HG02623 (cell line): Measurements from ENCODE around the gene AMDHD1.

Experiments
- ATAC-seq: cut with Tn5 transposase; IDR thresholded peaks from one replicate; pipeline ENCODE4 v1.9.1; 2021; ENCODE audit warnings: moderate library complexity; ENCODE audit not compliant: unreplicated experiment

The AMDHD1 gene, protein sequence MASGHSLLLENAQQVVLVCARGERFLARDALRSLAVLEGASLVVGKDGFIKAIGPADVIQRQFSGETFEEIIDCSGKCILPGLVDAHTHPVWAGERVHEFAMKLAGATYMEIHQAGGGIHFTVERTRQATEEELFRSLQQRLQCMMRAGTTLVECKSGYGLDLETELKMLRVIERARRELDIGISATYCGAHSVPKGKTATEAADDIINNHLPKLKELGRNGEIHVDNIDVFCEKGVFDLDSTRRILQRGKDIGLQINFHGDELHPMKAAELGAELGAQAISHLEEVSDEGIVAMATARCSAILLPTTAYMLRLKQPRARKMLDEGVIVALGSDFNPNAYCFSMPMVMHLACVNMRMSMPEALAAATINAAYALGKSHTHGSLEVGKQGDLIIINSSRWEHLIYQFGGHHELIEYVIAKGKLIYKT

DNA sequence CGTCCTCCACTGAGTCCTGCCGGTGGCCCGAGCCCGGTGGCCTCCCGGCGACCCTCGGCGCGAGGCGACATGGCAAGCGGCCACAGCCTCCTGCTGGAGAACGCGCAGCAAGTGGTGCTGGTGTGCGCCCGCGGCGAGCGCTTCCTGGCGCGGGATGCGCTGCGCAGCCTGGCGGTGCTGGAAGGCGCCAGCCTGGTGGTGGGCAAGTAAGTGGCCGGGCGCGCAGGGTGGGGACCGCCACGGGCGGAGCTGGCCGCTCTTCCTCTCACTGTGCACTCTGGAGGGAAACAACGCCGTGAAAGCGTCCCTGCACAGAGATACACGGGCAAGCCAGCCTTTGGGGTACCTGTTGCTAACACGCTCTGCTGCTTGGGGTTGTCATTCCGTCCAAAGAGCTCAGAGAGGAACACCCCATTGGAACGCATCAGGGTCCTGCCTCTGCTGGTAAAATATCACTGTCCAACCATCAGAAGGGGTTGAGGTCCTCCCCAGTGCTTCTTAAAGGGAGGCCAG, at the start of gene AMDHD1:
TSS of gene AMDHD1 (plus strand) at position 2 of the 513 bp plus-strand sequence. CDS start at position 70, 68 bp downstream.
- ATAC-seq: peak; percentile 46

DNA sequence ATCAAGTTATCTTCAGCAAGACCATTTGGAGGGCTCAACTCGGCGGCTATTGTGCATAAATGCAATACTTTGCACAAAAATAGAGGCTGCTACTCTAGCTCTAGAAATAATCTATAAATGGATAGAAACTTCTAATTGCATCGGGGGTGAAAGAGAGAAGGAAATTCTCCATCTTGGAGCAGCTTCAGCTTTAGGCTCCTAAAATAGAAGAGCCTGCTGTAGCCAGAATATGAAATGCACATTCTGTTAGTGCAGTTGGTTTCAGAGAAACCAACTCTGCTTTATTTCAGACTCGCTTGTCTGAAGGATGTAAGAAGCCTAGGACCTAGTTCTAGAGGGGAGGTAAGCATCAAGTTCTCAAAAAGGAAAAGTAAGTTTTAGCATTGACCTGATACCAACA, 46.3 kb upstream of the AMDHD1 start:
- no peak for ATAC-seq

DNA sequence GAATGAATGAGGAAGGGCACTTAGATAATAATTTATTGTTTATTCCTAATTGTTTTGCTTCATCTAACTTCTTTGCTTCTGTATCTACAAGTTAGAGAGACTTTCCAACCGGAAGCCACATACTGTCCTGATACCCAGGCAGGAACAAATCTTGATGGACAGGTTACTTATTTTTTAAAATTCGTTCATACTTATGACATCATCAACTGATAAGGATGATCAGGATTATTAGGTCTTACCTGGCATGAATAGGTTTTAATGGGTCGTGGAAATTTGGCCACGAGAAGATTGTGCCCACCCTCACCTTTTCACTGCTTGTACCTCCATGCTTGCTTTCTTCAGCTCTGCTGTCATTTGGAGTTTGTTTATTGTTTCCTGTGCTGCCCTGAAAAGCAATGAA, 45.0 kb upstream of the AMDHD1 start:
- ATAC-seq: no peak

DNA sequence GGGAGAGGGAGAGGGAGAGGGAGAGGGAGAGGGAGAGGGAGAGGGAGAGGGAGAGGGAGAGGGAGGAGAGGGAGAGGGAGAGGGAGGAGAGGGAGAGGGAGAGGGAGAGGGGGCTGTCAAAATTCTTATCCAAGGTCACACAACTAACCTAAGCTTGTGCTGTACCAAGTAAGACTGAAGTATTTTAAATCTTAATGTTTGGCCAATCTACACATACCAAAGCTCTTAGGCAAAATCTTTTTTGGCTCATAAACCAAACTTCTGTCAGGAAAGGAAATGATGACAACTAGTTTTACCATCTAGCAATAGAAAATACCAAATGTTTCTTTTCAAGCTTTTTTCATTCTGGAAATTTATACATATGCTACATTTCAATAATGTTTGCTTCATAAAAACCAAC, 34.6 kb upstream of the AMDHD1 start:
- no peak for ATAC-seq

DNA sequence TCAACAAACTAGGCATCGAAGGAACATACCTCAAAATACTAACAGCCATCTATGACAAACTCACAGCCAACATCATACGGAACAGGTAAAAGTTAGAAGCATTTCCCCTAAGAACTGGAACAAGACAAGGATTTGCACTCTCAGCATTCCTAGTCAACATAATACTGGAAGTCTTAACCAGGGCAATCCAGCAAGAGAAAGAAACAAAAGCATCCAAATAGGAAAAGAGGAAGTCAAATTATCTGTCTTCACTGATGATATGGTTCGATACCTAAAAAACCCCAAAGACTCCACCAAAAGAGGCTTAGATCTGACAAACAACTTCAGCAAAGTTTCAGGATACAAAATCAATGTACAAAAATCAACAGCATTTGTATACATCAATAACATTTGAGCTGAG, 33.3 kb upstream of the AMDHD1 start:
- no peak for ATAC-seq

DNA sequence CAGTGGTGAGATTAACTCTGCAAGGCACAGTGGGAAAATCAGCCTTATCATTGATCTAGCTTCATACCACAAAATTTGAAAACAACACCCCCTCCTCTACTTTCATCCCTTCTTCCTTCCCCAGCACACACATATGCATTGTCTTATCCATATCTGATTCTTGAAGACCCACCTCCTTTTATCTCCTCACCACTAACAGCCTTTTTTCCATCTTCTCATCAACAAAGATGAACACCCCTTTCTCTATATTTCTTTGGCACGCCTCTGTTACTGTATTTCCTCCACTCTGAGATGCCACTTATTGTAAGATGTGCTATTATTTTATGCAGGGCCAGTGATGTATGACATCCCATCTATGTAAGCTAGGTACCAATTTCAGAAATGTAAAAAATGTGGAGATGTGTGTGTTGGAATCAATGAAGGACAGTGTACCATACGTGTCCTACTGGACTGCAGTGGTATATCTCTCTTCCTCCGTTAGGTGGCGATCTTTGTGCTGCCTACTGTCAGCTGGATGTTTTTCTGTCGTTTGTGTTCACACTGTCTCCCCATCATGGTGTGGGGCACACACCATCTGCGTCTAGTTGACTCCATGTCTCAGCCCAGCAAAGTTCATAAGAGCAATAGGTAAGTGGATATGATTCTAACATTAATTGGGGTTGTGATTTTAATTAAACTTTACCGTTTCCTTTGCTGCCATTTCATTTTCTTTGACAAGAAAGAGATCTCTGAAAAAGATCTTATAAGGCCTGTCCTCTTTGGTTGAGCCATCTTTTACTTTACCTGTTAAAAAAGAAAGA, 24.7 kb upstream of the AMDHD1 start:
- peak; percentile 89 for ATAC-seq

DNA sequence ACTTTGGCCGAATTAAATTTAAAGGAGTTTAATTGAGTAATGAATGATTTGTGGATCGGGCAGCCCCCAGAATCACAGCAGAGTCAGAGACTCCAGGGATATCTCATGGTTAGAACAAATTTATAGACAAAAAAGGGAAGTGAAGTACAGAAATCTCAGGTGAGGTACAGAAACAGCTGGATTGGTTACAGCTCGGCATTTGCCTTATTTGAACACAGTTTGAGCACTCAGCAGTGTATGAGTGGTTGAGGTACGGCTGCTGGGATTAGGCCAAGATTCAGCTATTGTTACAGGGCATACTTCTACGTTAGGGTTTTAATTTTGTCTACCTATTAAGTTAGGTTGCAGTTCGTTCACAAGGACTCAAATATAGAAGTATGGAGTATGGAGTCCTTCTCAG, 24.0 kb upstream of the AMDHD1 start:
- ATAC-seq: no peak

DNA sequence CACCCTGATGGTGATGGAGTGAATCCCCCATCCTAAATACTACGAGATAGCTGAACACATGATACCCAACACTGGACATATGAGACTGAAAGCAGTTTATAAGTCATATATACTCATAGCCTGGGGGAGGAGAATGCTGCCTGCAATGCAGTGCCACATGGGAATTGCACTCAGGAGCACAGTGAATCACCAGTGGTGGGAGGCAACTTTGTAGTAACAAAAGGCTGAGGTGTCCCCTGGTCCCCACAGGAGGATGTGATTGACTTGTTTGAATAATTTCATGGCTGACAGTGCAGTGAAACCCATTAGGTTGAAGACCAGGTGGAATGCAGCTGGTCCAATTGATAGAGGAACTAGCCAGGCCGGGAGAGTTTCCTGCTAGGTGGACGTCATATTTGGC, 20.9 kb upstream of the AMDHD1 start:
- ATAC-seq: no peak

DNA sequence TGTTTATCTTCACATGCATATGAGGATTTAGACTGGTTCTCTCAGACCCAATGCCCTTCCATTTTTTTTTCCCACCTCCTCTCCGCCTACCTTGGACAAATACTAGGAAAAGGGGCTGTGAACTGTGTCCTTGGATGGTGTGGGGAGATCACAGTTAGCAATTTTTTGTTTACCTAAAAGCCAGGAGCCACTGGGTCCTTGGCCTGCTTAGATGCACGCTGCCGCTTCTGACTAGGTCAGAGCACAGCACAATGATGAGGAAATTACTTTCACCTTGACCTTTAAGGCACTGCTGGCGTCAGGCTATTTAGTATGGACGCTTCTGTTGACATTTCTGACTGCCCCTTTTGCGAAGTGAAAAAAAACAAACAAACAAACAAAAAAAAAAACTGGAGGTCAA, 2.6 kb upstream of the AMDHD1 start:
- ATAC-seq: no peak

DNA sequence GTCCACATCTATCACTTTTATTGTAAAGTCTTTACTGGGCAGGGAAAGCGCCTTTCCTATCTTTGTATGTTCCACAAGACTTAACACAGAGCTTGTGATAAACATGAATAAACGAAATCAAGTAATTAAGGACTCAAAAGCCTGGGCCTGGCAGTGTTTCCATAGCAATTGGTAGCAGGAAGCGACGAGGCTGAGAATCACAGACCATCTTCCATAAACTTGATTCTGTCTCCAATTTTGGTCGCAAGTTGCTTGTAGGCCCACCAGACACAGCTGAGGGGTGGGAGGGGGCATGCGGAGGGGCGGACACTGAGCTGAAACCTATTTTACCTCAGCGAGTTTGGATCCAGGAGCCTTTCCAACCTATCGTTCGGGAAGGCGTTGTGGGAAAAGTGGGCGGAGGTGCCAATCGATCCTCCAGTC, 1.0 kb upstream of the AMDHD1 start:
- no peak for ATAC-seq

DNA sequence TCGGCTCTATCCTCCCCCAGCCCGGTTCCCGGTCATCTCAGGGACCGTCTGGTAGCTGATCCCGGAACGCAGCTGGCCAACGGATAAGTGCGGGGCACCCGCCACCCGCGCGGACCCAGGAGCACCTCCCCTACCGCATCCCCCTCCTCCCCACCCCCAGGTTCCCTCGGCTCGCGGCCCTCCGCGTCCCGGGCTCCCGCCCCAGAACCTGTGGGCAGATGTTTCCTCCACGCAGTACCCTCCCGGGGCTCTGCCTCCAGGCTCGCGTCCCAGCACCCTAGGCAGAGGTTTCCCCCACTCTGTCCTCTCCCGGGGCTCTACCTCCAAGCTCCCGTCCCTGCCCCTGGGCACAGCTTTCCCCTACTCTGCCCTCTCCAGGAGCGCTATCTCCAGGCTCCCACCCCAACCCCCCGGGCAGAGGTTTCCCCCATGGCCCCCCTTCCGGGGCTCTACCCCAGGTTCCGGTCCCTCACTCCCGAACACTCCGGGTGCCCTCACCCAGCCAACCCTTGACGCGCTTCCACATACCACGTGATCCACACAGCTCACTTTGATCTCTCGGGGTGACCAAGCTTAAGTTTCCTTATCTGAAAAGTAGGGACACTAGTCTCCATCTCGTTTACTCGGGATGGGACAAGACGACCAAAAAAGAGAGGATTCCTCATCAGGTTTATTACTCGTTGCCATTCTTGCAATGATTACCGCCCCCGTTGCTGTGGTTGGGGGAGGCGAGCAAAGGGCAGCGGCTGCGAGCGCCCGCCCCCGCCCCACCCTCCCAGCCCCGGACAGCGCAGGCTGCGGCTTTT, 404 bp upstream of the AMDHD1 start, which contains the start of gene CCDC38:
TSS of gene CCDC38 (minus strand) at position 91 of the 806 bp plus-strand sequence. CDS start 6,105 bp downstream, outside the sequence.
- ATAC-seq: peak; percentile 98

DNA sequence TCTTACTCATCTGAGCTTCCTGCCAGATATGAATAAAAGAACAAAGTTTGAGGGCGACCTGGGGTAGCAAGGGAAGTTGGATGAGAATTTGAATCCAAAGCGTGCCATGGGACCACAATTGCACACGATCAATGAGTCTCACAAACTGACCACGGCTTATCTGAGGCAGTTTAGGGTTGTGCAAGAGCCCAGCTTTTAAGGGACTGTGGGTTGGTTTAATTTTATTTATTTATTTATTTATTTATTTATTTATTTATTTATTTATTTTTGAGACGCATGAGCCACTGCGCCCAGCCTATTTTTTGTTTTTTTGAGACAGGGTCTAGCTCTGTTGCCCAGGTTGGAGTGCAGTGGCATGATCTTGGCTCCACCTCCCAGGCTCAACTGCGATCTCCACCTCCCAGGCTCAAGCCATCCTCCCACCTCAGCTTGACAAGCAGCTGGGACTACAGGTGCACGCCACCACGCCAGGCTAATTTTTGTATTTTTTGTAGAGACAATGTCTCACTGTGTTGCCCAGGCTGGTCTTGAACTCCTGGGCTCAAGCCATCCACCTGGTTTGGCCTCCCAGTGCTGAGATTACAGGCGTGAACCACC, 1.1 kb downstream of the AMDHD1 start:
- no peak for ATAC-seq

DNA sequence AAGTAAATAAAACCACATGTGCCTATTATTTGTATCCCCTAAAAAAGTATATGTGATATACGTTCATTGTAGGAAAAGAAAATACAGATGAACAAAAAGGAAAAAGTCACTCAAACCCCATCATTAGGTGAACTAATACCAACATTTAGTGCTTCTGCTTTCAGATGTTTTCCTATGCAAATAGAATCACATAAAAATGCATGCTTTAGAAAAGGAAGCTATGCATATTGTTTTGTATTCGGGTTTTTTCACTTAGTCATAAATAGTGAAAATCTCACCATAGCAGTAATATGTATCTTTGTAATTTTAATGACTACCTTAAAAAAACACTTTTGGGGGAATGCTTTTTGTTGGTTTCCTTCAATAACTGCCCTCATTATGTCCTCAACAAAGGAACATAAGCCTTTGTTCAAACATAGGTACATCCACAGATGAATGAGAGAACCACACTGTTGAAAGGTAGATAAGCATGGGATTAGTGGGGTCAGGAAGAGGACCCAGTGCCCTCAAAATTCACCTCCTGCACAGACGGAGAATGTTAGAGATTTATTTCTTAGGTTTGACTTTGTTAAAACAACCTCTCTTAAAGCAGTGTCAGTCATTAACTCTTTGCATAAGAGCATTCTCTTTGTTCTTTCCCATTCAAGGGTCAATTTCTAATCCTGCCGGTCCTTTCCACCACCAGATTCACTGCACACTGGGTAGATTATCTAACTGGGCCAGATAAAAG, 6.5 kb downstream of the AMDHD1 start:
- ATAC-seq: no peak

DNA sequence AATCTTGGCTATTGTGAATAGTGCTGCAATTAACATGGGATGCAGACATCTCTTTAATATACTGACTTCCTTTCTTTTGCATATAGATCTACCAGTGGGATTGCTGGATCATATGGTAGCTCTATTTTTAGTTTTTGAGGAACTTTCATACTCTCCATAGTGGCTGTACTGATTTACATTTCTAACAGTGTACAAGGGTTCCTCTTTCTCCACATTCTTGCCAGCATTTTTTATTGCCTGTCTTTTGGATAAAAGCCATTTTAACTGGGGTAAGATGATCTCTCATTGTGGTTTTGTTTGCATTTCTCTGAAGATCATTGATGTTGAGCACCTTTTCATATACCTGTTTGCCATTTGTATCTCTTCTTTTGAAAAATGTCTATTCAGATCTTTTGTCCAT, 8.4 kb downstream of the AMDHD1 start:
- ATAC-seq: no peak

DNA sequence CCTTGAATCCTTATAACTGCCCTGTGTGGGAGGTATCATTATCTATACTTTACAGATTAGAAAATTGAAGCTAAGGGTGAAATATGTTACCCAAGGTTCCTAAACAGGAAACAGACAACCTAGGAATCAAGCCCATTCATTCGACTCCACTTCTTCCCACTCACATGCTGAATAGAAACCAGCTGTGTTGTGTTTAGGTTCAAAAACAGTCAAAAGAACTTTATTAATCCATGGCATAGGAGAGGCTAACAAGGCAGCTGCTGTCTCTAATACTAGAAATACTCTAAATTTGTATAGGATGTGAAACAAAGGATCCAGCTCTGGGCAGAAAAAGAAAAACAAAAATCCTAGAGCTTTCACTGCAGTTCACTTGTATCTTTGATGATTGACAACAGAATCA, 9.9 kb downstream of the AMDHD1 start:
- ATAC-seq: no peak

DNA sequence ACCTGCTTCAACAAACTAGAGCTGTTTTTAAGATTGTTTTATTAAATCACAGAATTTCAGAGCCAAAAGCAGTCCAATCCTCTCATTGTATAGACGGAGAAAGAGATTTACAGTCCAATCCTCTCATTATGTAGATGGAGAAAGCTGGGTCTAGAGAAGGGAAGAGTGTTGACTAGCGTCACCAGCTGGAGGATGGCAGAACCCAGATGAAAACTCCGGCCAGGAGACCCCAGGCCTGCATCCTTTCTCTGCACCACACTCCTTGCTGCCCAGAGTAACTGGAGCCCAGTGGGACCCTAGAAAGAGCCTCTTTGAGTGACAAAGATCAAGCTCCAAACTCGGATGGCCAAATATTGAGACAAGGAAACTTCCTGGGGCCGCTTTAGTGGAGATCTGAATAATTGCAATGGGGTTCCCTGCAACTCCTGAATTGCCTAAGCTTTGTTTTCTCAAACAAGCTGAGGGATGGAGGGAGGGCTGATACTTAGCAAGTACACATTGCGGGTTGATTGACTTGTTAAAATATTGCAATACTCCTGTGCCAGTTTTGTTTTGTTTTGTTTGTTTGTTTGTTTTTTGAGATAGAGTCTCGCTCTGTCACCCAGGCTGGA, 12.5 kb downstream of the AMDHD1 start:
- ATAC-seq: no peak

DNA sequence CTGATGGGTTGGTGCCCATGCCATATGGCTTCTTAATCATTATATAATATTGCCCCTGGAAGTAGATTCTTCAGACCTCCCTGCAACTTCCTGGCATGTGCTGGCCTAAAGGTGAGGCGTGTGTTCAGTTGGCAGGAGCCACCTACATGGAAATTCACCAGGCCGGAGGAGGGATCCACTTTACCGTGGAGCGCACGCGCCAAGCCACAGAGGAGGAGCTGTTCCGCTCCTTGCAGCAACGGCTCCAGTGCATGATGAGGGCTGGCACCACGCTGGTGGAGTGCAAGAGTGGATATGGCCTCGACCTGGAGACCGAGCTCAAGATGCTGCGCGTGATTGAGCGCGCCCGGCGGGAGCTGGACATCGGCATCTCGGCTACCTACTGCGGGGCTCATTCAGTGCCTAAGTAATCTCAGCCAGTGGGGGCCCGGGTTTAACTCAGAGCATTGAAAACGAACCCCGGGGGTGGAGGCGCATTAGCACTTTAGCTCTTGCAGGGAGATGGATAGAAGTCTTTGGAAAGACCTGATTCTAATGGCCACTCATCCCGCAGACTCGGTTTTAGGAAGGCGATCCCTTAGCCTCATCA, 13.5 kb downstream of the AMDHD1 start:
- ATAC-seq: no peak

DNA sequence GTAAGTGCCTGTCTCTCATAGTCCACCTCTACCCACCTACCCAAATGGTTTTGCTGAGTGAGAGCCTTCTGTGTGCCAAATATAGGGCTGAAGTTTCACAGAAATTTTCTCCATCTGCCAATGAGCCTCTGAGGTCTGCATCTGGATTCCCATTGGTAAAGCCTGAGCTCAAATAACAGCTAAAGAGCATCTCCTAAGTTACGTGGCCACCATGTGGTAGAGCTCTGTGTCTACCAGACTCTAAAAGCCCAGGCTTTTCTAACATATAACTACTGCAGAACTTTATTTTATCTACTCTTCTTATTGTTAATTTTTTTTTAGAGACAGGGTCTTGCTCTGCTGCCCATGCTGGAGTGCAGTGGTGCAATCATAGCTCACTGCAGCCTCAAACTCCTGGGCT, 16.0 kb downstream of the AMDHD1 start:
- no peak for ATAC-seq

DNA sequence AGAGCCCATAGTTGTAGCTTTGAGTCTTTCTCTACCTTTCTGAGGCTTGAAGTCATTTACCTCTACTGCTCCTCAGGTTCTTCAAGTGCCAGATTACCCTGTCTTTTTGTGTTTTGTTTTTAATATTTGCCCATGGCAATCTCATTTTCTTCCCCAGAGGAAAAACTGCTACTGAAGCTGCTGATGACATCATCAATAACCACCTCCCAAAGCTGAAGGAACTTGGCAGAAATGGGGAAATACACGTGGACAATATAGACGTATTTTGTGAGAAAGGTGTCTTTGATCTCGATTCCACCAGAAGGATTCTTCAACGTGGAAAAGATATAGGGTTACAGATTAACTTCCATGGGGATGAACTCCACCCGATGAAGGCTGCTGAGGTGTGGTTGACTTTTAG, 17.1 kb downstream of the AMDHD1 start:
- ATAC-seq: no peak
